IPS-18a (cell line): Measurements from ENCODE around the gene SRRM4.
A peak's percentile ranks its signal among the peaks of the same experiment; 100 is the strongest.

ENCODE experiments used
- H3K27ac ChIP-seq: one replicate; pipeline ENCODE4 v1.5.1; 2013; ENCODE audit warnings: low read length
- H3K27me3 ChIP-seq: one replicate; pipeline ENCODE4 v1.6.1; 2013; ENCODE audit warnings: mild to moderate bottlenecking, low read length; ENCODE audit not compliant: control insufficient read depth, insufficient read depth
- H3K36me3 ChIP-seq: one replicate; pipeline ENCODE4 v1.6.1; 2013; ENCODE audit warnings: low read depth, low read length; ENCODE audit not compliant: control insufficient read depth
- H3K4me1 ChIP-seq: one replicate; pipeline ENCODE4 v1.6.1; 2013; ENCODE audit warnings: low read depth, low read length; ENCODE audit not compliant: control insufficient read depth
- H3K4me3 ChIP-seq: one replicate; pipeline ENCODE4 v1.5.1; 2013; ENCODE audit warnings: low read length
- H3K9ac ChIP-seq: one replicate; pipeline ENCODE4 v1.6.1; 2013; ENCODE audit warnings: mild to moderate bottlenecking, low read length, moderate library complexity
- H3K9me3 ChIP-seq: one replicate; pipeline ENCODE4 v1.6.1; 2013; ENCODE audit warnings: low read depth, low read length; ENCODE audit not compliant: control insufficient read depth

SRRM4 gene

DNA sequence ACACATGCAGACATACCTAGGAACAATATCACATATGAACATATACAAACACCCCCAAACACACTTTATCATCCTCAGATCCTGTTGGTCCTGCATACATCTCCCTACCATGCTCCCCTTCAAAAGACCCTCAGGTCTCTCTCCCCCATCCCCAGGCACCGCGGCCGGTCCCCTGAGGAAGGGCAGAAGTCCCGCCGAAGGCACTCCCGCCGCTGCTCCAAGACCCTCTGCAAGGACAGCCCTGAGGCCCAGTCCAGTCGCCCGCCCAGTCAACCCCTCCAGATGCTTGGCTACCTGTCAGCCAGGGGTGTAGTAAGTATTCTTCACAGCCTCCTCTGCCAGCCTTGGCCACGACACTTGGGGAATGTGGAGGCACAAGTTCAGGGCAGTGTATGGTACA lies 149.2 kb downstream of the SRRM4 start:
- Histone ChIP-seq H3K4me3 (no peak overlapping the region), H3K9me3 (no peaks in the 10 kb centered on the region), H3K27me3 (no peaks in the 10 kb centered on the region), H3K4me1 (no peaks in the 10 kb centered on the region), H3K36me3 (no peaks in the 10 kb centered on the region), H3K27ac (no peak overlapping the region), H3K9ac (no peak overlapping the region)

DNA sequence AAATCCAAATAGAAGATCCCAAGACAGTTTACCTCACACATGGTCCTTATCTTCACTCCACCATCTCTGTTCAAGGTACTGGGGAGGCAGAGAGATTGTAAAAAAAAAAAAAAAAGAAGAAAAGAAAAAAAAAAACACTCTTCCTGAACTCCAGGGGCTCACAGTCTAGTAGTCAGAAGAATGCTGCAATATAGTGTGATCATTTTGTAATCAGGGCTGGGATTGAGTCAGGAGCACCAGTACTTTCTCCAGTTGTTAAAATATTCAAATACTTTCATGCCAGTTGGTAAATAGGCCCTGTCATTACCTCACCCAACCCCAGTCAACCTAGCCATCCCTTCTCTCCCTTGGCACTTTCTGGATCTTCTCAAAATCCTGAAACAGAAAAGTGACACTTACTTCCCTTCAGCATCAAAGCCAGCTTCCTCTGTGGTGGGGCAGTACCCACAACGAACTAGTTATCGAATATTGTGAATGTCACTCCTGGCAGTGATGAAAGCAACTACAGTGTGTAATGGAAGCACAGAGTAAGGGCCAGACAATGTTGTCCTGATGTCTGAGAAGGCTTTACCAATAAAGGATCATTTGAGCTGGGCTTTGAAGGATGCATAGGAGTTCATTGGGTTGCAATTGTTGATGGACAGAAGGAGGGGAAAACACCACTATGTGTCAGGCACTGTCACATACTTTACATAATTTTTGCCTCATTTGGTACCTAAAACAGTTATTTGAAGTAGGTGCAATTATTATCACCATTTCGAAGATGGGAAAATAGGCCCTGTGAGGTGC lies 153.1 kb downstream of the SRRM4 start:
- H3K36me3 ChIP-seq, result peaks cover 2% of the 10 kb centered on the region
- H3K27ac ChIP-seq, result no peak overlapping the region
- no peak overlapping the region for H3K9ac ChIP-seq
- no peaks in the 10 kb centered on the region for H3K9me3 ChIP-seq
- H3K27me3 ChIP-seq, result no peaks in the 10 kb centered on the region
- H3K4me3 ChIP-seq, result no peak overlapping the region
- no peaks in the 10 kb centered on the region for H3K4me1 ChIP-seq

DNA sequence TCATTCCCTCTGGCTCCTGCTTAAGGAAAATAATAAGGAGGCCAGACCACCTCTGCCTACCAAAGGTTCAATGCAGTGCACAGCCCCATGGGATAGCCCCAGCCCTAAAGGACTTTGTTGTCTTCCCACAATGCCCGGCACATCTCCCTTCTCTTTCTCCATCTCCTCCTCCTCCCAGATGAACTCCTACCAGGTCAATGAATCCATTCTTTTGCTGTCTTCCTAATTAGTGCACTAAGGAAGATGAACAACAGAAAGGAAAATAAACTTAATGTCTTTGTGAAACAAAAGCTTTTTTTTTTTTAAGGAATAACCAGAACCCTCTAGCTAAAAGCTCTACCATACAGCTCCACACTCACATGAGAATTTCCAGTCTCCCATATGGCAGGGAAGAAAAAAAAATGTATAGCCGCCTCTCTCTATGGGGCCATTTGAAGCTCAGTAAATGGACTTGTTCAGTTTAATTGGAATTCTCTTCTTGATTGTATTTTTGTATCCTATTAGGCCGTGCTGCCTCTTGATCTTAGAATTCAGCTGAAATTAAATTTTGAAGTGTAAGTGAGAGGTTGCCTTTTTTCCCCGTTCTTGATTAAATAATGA lies 155.6 kb downstream of the SRRM4 start:
- no peaks in the 10 kb centered on the region for H3K27me3 ChIP-seq
- peaks cover 2% of the 10 kb centered on the region for H3K36me3 ChIP-seq
- no peak overlapping the region for H3K27ac ChIP-seq
- no peak overlapping the region for H3K9ac ChIP-seq
- H3K9me3 ChIP-seq, result no peaks in the 10 kb centered on the region
- H3K4me1 ChIP-seq, result no peaks in the 10 kb centered on the region
- H3K4me3 ChIP-seq, result no peak overlapping the region

DNA sequence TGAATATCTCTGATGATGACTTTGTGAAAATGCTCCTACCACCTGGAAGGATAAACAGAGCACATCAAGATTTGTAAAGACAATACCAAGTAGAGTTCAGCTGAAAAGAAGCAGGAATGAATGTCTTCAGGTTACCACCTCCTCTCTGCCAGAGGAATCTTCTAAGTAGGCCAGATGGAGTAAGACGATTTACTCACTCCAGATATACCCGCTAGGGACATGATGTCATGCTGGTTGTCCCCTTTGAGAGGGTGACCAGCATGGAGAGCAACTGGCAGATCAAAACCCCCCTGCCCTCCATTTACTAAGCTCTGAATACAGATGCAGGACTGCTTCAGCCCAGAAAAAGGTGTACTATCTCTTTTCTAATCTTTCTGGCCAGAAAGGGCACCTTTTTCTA lies 158.1 kb downstream of the SRRM4 start:
- Histone ChIP-seq H3K36me3 (peaks cover 2% of the 10 kb centered on the region), H3K4me3 (no peak overlapping the region), H3K27ac (no peak overlapping the region), H3K4me1 (no peaks in the 10 kb centered on the region), H3K9me3 (no peaks in the 10 kb centered on the region), H3K27me3 (no peaks in the 10 kb centered on the region), H3K9ac (no peak overlapping the region)

DNA sequence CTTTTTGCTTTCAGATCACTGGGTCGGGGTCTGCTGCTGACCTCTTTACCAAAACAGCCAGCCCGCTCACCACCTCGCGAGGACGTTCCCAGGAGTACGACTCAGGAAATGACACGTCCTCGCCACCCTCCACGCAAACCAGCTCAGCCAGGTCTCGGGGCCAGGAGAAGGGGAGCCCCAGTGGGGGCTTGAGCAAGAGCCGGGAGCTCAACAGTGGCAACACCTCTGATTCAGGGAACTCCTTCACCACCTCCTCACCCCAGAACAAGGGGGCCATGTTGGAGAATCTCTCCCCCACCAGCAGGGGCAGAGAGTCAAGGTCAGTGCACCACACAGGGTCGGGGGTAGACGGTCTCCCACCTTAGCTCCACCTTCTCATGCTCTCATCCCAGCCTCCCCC lies 164.0 kb downstream of the SRRM4 start:
- Histone ChIP-seq H3K9ac (peak overlapping the region; percentile 40), H3K36me3 (no peaks in the 10 kb centered on the region), H3K4me3 (peak overlapping the region; percentile 31), H3K4me1 (peaks cover 11% of the 10 kb centered on the region), H3K9me3 (no peaks in the 10 kb centered on the region), H3K27me3 (no peaks in the 10 kb centered on the region), H3K27ac (no peak overlapping the region)

DNA sequence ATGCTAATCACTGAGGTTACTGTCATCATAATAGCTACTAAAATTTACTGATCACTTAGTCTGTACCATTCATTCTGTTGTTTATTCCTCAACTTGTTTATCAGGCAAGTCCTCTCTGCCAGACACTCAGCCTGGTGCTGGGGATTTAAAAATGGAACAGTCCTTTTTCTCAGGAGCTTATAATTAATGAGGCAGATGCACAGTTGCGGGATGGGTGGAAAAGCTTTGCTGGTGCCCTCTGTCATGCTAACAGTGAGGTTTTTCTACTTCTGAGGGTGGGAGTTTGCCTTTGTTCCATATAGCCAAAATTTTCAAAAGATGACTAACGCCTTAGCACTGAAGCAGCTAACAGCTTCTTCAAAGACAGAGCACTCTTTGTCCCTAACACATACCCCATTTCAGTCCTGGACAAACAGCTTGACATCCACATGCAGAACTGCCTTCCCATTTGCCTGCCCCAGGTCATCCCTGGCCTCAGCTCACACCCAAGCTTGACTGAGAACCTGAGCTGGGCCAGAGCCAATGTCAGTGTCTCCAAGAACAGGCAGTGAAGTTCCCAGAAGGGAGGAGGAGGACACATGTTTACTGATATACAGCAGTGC lies 166.6 kb downstream of the SRRM4 start:
- no peaks in the 10 kb centered on the region for H3K27me3 ChIP-seq
- peaks cover 11% of the 10 kb centered on the region for H3K4me1 ChIP-seq
- no peak overlapping the region for H3K4me3 ChIP-seq
- no peak overlapping the region for H3K9ac ChIP-seq
- H3K36me3 ChIP-seq, result no peaks in the 10 kb centered on the region
- H3K9me3 ChIP-seq, result no peaks in the 10 kb centered on the region
- H3K27ac ChIP-seq, result no peak overlapping the region

DNA sequence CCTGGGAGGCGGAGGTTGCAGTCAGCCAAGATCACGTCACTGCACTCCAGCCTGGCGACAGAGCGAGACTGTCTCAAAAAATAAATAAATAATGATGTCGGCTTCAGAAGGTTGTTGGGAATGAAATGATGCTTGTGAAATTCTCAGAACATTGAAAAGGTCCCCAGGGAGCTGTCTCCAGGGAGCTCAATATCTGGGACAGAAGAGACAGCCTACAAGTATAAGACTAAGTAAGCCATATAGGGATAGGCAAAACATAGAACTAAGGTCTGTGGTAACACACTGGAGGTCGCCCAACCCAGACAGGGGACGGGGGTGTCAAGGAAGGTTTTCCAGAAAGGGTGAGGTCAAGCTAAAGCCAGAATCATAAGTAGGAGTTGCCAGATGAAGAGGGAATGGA lies 167.9 kb downstream of the SRRM4 start:
- Histone ChIP-seq H3K9ac (no peak overlapping the region), H3K27me3 (no peaks in the 10 kb centered on the region), H3K36me3 (no peaks in the 10 kb centered on the region), H3K4me3 (no peak overlapping the region), H3K4me1 (peaks cover 11% of the 10 kb centered on the region), H3K9me3 (no peaks in the 10 kb centered on the region), H3K27ac (no peak overlapping the region)

DNA sequence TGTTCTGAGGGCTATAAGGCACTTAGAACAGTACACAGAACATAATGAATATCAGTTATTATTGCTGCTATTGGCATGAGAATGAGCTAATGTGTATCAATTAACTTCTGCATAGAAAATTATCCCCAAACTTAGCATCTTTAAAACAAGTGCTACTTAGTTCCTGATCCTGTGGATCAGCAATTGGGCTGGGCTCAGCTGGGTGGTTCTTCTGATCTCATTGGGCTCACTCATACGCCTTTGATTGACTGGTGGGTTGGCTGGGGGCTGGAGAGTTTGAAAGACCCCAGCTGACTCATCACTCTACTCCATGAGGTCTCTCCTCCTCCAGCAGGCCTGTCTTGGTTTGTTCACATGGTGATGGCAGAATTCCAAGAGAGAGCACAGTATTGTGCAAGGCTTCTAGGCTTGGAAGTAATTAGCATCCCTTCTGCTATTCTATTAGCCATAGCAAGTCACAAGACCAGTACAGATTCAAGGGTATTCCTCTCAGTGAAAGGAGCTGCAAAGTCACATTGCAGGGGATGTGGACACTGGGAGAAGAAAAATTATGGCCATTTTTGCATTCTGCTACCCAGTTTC lies 170.2 kb downstream of the SRRM4 start:
- Histone ChIP-seq H3K27me3 (no peaks in the 10 kb centered on the region), H3K27ac (no peak overlapping the region), H3K4me3 (no peak overlapping the region), H3K36me3 (no peaks in the 10 kb centered on the region), H3K4me1 (no peaks in the 10 kb centered on the region), H3K9me3 (no peaks in the 10 kb centered on the region), H3K9ac (no peak overlapping the region)

DNA sequence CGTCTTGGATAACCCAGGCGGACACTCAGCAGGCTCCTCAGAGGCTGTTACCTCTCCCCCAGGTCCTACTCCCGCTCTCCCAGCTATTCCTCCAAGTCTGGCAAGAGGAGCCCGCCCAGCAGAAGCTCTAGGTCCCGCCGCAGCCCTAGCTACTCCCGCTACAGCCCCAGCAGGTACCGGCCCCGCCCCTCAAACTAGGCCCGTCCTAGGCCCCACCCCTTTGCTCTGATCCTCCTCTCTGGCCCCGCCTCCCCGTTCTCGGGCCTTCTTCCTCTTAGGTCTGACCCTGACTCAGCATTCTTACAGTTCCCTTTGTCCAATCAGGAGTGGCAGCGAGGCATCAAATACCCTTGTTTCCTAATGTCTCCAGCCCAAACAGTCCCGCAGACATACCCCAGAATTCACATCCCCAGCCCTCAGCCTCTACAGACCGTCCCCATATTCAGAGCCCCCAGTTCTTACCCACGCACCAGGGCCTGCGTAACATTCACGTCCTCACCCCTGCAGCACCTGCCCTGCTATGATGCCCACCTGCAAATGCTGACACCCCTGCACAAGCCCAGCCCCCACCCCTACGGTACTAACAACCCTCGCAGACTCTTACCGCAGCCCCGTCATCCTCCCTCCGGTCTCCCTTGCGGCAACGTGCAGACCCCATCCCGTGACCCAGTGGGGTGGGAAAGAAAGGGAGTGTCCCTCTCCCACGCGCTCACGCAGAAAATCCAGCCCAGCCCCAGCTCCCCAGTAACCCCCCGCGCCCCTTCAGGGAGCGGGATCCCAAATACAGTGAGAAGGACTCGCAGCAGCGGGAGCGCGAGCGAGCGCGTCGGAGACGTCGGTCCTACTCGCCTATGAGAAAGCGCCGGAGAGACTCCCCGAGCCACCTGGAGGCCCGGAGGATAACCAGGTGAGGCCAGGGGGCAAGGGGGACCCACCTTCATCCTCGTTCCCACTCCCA lies 172.4 kb downstream of the SRRM4 start:
- peak overlapping the region; percentile 85 for H3K9ac ChIP-seq

DNA sequence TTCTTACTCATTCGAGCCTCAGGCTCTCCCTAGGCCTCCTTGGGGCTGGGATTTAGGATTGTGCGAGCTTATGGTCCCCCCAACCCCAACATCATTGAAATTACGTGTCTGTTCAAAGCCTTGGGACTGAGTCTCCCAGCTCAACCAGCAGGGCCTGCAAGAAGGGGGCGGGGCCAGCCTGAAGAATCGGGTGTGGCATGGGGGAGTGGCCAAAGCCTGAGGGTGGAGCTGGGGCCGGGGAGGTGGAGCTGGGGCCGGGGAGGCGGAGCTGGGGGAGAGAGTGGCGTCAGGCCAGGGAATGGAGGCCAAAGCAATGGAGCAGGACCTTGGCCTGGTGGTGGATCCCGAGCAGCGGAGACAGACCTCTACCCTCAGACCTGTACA lies 173.1 kb downstream of the SRRM4 start:
- peak overlapping the region; percentile 85 for H3K9ac ChIP-seq
- H3K4me3 ChIP-seq, result peak overlapping the region; percentile 68
- H3K36me3 ChIP-seq, result no peaks in the 10 kb centered on the region
- H3K4me1 ChIP-seq, result no peaks in the 10 kb centered on the region
- no peaks in the 10 kb centered on the region for H3K9me3 ChIP-seq
- no peaks in the 10 kb centered on the region for H3K27me3 ChIP-seq
- peak overlapping the region; percentile 78 for H3K27ac ChIP-seq

More for the DNA sequence above, 172.4 kb downstream of the SRRM4 start:
- Histone ChIP-seq H3K27ac (peak overlapping the region; percentile 78), H3K27me3 (no peaks in the 10 kb centered on the region), H3K4me3 (peak overlapping the region; percentile 68), H3K4me1 (no peaks in the 10 kb centered on the region), H3K9me3 (no peaks in the 10 kb centered on the region), H3K36me3 (no peaks in the 10 kb centered on the region)
